GM19328 (cell line): ENCODE measurements around the gene FARP1.
"Not testable (repeated sequence)": the region's sequence is repeated elsewhere in the genome, so short reads cannot be mapped to it uniquely, and the experiment has no call there.

Source experiments
- ATAC-seq: cut with Tn5 transposase; IDR thresholded peaks from one replicate; pipeline ENCODE4 v1.9.1; 2021; ENCODE audit warnings: mild to moderate bottlenecking, moderate library complexity; ENCODE audit not compliant: unreplicated experiment

Gene FARP1

DNA sequence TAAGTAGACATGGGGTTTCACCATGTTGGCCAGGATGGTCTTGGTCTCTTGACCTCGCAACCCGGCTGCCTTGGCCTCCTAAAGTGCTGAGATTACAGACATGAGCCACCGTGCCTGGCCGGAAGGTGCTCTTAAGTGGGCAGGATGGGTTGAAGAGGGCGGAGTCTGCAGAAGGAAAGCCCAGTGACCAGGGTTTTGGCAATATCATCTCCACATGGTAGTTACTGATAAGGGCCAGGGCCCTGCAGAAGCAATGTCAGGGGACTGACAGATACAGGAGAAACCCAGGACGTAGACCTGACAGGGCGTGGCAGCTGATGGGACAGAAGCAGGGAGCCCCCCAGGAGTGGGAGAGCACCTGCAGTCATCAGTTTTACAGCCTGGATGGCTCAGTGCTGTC is 79.9 kb downstream of the FARP1 start:
- ATAC-seq, result no peak

DNA sequence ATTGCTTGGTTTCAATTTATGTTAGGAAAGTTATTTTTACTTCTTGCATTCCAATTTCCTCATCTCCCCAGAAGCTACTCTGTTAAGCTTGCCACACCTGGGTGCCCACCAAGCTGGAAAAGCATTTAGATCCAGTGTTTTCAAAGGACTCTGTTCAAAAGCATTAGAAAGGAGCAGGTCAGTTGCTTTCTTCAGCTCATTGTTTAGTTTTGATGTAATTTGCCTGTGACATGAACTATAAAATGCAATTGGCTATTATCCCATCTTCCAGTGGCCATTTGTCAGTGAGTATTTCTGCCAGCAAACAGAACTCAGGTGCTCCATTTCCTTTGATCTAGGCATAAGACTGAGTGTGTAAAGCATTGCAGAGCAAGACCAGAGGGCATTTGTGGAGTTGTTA is 80.8 kb downstream of the FARP1 start:
- no peak for ATAC-seq

DNA sequence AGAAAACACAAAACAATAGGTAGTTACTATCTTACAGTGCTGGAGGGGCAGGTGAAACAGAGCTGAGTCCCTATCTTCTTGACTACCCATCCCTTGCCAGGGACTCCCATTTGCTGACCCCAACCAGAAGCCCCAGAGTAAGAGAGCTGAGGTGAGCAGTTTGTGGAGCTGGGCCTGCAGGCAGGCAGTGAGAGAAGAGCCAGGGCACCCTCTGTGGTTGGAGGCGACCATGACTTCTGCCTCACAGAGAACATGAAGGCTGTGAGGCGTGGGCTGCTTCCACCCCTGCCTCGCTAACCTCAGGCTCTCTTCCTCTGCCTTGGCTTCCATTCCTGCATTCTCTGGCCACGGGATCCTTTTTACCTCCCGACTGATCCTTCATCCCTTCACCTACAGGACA is 81.7 kb downstream of the FARP1 start:
- ATAC-seq, result no peak

DNA sequence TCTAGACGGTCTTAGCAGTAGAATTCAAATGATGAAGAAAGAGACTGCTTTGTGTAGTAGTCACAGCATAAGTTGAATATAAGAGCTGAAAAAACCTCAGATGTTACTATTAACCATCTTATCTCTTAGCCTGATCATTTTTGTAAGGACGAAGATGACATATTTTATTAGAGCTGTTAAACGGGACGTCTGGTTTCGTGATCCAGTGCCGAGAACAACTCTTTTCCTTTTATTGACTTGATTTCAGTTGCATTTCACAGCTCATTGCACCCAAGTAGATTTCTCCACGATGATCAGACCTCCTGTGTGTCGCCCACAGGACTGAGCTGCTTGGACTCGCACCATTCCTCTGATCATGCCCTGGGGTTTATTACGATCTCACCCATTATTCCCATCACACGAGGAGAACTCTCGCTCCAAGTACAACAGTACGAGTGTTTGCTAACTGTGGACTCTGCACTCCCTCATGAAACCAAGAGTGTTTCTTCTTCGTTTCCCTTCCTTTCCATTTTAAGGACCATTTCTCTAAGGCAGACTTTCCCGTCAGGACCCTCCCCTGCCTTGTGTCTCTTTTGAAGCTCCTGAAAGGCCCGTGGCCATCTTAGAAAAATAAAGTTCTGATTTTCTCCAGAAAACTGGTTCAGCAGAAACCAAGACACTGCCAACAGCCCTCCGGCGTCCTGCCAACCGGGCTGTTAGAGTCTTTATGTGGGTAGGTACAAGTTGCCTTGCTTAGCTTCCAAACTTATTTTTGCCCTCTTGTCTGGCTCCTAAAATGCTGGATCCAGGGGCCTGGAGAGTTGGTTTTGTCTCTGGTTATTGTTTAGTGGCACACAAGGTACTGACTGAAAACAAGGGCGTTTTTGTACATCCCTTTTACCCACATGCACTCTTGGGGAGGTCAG is 82.4 kb downstream of the FARP1 start:
- ATAC-seq, result no peak

DNA sequence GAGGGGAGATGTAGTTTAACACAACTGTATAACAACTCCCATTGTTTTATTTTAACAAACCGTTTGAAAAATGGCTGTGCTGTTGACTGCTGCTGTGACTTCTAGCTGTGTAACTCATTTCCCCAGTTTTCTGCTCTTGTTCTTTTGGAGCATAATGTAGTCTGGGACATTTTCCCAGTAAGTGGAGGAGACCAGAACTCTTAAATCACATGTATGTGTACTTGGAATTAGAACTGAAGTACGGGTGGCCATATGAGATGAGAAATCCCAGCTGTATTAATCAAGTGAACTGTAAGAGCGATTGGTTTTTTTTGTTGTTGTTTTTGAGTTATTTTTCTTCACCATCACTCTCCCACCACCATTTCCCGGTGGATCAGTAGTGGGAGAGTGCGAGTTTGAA is 83.6 kb downstream of the FARP1 start:
- no peak for ATAC-seq

DNA sequence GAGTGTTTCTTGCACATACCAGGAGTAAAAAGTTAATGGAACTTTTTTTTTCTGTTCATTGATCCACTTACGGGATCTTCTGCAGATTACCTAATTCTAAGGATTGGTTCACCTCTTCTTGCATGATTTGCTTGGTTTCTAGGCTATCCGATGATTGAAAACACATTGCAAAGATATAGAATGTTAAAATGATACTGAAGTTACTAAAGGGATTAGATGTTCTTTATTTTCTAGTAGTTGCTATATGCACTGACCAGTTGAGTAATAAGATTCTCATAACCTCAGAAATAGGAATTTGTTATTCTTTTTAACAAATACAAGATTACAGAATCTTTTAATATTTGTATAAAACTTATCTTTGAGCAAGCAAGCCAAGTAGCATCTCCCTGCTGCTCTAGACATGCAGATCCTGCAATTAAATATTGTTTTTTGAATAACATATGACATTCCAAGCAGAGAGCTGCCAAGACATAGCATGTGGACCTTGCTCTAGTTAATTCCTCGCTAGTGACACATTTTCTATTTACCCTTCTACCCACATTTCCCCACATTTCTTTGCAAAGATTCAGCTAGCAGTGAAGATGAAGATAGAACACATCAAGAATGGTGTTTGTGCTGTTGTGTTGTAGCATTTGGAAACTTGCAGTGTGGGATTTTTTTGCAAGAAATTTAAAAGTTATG is 85.9 kb downstream of the FARP1 start:
- ATAC-seq, result no peak

DNA sequence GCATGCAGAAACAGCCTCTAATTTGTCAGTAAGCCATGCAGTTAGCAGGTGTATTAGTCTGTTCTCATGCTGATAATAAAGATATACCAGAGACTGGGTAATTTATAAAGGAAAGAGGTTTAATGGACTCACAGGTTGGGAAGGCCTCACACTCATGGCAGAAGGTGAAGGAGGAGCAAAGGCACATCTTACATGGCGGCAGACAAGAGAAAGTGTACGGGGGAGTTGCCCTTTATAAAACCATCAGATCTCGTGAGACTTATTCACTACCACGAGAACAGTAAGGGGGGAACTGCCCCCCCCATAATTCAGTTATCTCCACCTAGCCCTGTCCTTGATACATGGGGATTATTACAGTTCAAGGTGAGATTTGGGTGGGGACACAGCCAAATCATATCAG is 87.9 kb downstream of the FARP1 start:
- ATAC-seq, result not testable (repeated sequence)

DNA sequence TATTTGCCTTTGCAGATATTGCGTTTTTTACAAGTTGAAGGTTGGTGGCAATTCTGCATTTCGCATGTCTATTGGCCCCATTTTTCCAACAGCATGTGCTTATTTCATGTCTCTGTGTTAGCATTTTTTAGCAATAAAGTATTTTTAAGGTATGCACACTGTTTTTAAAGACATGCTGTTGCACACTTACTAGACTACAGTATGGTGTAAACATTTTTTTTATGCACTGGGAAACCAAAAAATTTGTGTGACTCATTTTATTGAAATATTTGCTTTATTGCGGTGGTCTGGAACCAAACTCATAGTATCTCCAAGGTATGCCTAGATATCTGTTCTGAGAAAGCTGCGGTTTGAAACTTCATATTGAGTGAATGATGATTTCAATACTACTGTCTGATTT is 89.6 kb downstream of the FARP1 start:
- ATAC-seq, result no peak

DNA sequence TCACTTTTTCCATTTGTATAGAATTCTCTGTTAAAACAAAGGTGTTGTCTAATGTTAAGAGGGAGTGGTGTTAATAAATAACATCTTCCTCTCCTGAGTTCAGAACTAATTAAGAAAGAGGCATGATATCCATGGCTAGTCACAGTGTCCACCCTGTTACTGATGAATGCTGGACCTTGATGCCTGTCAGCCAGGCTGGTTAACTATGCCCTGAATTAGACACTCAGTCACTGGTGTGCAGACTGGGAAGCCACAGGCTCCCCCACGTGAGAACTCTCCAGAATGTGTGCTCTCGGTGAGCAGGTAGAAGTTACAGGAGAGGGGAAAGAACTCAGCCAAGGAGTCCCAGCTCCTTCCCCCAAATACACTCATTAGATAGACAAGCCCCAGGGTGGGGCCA is 90.2 kb downstream of the FARP1 start:
- ATAC-seq, result no peak

DNA sequence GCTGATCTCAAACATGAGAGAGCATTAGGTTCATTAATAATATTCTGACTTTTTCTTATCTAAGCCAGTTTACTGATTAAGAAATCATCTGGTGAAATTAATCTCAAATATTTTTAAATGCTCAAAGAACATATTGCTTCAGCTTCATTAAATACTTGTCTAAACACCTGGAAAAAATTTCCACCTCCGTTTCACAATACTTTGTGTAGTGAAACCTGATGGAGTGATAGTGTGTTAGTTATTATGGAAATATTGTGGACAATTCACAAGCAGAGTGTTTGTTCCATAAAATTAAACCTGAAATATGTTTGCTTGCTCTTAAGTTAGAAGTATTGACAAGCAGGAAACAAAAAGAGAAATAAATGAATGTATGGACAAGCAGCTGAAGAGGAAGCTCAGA is 91.5 kb downstream of the FARP1 start:
- no peak for ATAC-seq

DNA sequence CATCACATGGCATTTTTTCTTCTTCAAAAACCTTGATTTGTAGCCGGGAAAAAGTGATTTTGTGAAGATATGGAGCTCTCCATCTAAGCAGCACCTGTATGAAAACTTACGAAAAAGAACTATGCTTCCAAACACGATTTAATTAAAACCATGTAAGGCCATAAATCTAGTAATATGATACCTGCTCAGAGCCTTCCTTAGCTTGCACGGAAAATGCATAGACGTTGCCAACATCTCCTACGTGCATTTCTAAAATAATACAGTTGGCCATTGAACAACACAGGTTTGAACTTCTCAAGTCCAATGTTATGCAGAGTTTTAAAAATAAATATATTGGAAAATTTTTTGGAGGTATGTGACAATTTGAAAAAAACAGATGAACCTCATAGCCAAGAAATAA is 93.3 kb downstream of the FARP1 start:
- no peak for ATAC-seq

DNA sequence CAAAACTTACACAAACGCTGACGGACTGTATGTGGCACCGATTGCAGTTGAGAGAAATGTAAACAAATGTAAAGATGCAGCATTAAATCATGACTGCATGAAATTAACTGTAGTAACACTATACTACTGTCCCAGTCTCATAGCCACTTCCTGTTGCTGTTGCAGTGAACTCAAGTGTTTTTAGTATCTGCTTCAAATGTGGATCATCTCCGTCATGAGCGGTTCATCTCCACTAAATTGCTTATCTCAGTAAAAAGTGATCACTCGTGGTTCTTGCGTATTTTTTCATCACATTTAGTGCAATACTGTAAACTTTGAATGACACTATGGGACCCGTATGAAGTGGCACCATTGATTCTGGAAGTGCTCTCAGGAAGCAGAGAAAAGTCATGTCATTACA is 94.4 kb downstream of the FARP1 start:
- no peak for ATAC-seq

DNA sequence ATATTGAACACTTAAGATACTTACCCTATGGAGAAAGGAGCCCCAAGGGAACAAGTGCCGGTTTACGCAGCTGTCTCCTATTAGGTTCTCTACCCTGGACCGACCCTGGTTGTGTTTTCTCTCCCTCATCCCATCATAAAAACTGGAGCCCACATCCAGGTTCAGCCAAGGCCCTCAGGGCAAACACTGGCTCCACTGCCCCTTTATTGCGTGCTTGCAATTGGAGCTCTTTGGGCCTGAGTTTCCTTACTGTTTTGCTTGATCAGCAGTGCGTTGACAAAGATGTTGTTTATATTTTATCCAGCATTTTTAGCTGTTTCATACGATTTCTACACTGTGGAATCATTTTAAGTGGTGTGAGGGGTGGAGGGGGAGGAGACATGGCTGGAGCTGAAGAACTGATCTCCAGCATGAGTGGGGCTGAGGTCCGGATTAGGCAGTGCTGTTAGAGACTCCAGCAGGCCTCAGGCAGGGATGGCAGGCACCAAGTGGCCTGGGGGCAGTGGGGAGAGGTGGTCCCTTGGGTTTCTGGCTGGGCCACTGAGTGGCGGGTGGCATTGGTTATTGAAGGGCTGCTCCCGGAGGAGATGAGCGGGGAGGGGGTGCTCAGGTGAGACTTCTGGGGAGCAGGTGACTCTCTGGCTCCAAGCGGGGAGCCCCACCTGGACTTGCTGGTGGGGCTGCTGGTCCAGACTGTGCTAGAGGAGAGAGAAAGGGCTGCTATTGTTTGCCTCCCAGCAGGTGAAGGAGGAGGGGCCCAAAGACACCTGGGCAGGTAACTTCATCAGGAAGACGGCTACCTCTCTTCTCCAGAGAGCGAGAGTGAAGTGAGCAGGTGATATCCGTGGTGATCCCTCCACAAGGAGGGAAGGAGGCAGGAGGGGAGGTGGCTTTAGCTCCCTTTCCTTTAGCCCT is 96.5 kb downstream of the FARP1 start:
- ATAC-seq, result no peak

DNA sequence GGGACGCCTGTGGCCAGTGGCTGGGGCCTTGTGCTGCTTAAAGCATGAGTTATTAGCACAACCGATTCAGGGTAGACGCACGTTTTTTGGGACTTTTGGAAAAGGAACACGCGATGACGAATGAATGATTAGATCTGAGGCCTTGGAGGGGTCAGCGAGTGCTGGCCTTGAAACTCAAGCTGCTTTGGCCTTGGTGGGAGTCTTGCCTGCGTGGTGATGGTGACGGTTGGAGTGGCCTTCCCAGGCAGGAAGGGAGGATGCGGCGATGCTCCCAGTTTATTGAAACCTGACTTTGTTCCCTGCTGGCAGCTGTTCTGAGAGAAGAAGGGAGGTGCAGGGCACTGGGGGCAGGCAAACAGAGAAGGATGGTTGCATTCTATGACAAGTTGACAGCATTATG is 97.2 kb downstream of the FARP1 start:
- no peak for ATAC-seq

DNA sequence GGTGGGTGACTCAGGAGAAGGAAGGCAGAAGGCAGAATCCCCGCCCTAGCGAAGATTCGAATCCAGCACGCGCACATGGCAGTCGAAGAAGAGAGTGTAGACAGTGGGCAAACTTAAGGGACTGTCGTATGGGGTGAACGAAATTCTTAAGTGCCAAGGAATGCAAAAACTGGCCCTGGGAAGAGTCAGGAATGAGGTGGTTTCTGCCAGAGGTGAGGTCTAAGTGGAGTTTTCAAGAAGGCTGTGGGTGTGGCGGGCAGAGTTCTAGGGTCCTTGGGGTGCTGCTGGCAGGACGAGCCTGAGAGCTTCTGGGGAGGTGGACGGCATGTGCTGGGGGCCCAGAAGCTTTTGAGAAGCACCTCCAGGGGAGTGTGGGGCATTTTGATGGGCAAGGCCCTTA is 98.1 kb downstream of the FARP1 start:
- ATAC-seq, result no peak

DNA sequence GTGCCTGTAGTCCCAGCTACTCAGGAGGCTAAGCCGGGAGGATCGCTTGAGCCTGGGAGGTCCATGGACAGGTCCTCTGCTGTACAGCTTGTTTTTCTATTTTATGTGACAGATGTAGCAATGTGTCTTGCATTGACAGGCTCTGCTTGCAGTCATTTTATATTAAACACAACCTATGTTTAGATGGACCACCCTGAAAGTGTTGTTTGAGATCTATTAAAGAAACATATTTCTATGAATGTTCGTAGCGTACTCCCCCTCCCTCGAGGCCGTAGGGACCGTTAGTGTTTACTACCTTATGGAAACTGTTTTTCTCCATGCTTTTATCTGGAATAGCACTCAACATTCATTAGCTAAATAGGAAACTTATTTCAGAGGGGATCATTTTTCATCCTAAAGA is 99.1 kb downstream of the FARP1 start:
- no peak for ATAC-seq

DNA sequence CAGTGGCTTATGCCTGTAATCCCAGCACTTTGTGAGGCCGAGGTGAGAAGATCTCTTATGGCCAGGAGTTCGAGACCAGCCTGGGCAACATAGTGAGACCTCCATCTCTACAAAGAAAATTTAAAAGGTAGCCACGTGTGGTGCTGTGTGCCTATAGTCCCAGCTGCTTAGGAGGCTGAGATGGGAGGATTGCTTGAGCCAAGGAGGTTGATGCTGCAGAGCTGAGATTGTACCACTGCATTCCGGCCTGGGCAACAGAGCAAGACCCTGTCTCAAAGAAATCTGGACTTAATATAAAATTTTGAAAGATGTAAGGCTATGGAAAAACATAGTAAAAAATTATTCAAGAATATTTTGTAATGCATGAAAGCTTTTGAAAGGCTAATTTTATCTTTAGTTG is 99.5 kb downstream of the FARP1 start:
- ATAC-seq, result no peak

DNA sequence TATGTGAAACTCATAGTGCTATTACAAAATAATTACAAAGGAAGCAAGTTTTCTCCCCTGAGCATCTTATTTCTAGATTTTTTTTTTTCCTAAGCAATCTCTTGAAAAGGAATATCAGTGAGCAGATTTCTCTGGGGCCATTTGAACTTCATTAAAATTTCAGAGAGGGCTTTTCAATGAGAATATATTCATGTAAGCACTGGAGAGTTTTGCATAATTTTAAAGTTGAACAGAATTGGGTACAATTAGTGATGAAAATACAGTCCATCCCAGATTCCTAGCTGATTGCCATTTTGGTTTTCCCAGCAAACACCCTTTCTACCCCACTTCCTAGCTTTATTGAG is 101.0 kb downstream of the FARP1 start:
- ATAC-seq, result no peak

DNA sequence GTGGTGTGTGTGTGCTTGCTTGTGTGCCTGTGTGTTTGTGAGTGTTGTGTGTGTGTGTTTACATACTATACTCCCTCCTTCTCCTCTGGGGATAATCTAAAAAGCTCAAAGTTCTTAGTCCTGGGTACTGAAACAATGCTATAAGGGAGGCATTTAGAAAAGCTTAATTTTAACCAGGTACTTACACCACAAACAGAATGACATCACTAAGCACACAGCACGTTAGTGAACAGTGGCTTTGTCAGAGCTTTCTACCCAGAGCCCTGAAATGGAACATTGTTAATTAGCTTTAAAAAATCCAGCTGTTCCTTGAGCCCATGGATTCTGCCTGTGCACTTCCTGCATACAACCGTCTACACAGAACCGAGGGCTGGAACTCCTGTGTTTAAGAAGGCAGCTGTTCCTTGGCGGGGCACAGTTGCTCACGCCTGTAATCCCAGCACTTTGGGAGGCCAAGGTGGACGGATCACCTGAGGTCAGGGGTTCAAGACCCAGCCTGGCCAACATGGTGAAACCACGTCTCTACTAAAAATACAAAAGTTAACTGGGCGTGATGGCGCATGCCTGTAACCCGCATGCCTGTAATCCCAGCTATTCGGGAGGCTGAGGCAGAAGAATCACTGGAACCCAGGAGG is 103.8 kb downstream of the FARP1 start:
- no peak for ATAC-seq

DNA sequence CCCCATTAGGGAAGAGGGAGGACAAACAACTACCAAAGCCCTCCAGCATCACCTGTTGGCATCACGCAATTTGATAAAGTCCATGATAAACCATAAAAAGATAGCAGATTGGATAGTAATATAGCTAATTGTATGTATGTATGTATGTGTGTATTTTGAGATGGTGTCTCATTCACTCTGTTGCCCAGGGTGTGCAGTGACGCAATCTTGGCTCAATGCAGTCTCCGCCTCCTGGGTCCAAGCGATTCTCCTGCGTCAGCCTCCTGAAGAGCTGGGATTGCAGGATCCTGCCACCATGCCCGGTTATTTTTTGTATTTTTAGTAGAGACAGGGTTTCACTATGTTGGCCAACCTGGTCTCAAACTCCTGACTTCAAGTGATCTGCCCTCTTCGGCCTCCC is 108.8 kb downstream of the FARP1 start:
- ATAC-seq, result no peak

DNA sequence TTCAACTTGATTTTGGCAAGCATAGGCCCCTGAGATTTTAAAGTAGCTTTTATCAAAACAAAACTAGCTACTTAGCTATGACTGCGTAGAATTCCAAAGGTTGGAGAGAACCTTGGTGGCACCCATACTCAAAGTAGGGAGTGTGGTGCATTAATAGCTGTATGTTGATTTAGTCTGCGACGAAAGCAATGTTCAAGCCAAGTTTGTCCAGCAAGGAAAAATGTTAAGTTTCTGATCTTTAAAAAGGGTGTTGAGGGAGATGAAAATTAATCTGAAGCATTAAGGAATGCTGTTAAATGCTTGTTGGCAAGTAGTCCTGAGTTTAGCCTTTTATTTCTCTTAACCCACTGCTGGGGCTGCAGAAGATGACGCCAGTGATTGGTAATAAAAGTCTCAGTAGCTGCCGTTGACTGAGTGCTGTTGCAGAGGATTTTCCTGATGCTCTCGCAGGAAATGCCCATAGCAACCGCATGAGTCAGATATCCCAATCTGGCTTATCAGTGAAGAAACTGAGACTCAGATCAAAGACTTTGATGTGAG is 110.1 kb downstream of the FARP1 start:
- no peak for ATAC-seq
